ENCODE data around the gene ESRRA.

DNA sequence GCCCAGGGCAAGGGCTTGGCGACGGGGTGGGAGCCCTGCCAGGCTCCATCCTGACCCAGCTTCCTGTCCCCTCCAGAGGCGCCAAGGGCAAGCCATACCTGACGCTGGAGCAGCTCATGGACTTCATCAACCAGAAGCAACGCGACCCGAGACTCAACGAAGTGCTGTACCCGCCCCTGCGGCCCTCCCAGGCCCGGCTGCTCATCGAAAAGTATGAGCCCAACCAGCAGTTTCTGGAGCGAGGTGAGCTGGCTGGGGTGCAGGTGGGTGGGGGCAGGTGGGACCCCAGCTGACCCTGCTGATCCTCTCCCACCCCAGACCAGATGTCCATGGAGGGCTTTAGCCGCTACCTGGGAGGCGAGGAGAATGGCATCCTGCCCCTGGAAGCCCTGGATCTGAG lies 49.0 kb upstream of the ESRRA start:
- TF ChIP-seq MXI1 (conservative IDR thresholded peaks at IDR 0.05; ENCODE audit: poor library complexity, severe bottlenecking) (no peak), EP300 (conservative IDR thresholded peaks at IDR 0.05; ENCODE audit: poor library complexity, severe bottlenecking) (no peak), POLR2AphosphoS5 (IDR thresholded peaks at IDR 0.05) (no peak), EZH2 (IDR thresholded peaks at IDR 0.05; ENCODE audit: borderline replicate concordance, insufficient read depth, low read length, poor library complexity, severe bottlenecking) (no peak), RAD21 (conservative IDR thresholded peaks at IDR 0.05) (no peak), TAF1 (IDR thresholded peaks at IDR 0.05; ENCODE audit: low read depth) (no peak), SMC3 (conservative IDR thresholded peaks at IDR 0.05; ENCODE audit: poor library complexity) (no peak)
- TF ChIP-seq, protein P1, sequence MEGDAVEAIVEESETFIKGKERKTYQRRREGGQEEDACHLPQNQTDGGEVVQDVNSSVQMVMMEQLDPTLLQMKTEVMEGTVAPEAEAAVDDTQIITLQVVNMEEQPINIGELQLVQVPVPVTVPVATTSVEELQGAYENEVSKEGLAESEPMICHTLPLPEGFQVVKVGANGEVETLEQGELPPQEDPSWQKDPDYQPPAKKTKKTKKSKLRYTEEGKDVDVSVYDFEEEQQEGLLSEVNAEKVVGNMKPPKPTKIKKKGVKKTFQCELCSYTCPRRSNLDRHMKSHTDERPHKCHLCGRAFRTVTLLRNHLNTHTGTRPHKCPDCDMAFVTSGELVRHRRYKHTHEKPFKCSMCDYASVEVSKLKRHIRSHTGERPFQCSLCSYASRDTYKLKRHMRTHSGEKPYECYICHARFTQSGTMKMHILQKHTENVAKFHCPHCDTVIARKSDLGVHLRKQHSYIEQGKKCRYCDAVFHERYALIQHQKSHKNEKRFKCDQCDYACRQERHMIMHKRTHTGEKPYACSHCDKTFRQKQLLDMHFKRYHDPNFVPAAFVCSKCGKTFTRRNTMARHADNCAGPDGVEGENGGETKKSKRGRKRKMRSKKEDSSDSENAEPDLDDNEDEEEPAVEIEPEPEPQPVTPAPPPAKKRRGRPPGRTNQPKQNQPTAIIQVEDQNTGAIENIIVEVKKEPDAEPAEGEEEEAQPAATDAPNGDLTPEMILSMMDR (IDR thresholded peaks at IDR 0.05; ENCODE audit: poor library complexity, severe bottlenecking) = no peak
- TF ChIP-seq, protein P2, sequence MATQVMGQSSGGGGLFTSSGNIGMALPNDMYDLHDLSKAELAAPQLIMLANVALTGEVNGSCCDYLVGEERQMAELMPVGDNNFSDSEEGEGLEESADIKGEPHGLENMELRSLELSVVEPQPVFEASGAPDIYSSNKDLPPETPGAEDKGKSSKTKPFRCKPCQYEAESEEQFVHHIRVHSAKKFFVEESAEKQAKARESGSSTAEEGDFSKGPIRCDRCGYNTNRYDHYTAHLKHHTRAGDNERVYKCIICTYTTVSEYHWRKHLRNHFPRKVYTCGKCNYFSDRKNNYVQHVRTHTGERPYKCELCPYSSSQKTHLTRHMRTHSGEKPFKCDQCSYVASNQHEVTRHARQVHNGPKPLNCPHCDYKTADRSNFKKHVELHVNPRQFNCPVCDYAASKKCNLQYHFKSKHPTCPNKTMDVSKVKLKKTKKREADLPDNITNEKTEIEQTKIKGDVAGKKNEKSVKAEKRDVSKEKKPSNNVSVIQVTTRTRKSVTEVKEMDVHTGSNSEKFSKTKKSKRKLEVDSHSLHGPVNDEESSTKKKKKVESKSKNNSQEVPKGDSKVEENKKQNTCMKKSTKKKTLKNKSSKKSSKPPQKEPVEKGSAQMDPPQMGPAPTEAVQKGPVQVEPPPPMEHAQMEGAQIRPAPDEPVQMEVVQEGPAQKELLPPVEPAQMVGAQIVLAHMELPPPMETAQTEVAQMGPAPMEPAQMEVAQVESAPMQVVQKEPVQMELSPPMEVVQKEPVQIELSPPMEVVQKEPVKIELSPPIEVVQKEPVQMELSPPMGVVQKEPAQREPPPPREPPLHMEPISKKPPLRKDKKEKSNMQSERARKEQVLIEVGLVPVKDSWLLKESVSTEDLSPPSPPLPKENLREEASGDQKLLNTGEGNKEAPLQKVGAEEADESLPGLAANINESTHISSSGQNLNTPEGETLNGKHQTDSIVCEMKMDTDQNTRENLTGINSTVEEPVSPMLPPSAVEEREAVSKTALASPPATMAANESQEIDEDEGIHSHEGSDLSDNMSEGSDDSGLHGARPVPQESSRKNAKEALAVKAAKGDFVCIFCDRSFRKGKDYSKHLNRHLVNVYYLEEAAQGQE (IDR thresholded peaks at IDR 0.05; ENCODE audit: borderline replicate concordance) = no peak
